HL-60 (cell line): ENCODE measurements around the gene EPHB2.

Experiments used
- DNase-seq, 2 experiments: peaks; one replicate each; pipeline ENCODE4 v3.0.0-alpha.2; 2010 to 2020; ENCODE audit warnings: low read depth in 1 of 2, low spot score in 1 of 2
- H3K27ac ChIP-seq: fragments of 250-450 bp; sonication (Bioruptor Pico); replicated peaks from 2 replicates; pipeline ENCODE4 v1.5.1; 2020; ENCODE audit warnings: mild to moderate bottlenecking, moderate library complexity
- H3K27me3 ChIP-seq: fragments of 250-450 bp; sonication (Bioruptor Pico); 2 replicates; pipeline ENCODE4 v1.5.1; 2021; ENCODE audit warnings: mild to moderate bottlenecking, moderate library complexity; ENCODE audit not compliant: insufficient read depth, poor library complexity, severe bottlenecking
- H3K4me3 ChIP-seq: replicated peaks from 2 replicates; pipeline ENCODE4 v1.5.1; 2011; ENCODE audit warnings: mild to moderate bottlenecking, control low read depth, low read length; ENCODE audit not compliant: insufficient read depth
- CTCF ChIP-seq: IDR thresholded peaks from one replicate; pipeline ENCODE4 v1.5.1; 2011; ENCODE audit warnings: low read length, control low read depth, inconsistent platforms; ENCODE audit not compliant: insufficient read depth
- GABPA ChIP-seq: IDR thresholded peaks from 2 replicates; pipeline ENCODE4 v1.6.1; 2012; ENCODE audit warnings: low read depth
- POLR2AphosphoS5 ChIP-seq: IDR thresholded peaks from 2 replicates; pipeline ENCODE4 v1.6.1; 2012; ENCODE audit warnings: low read depth
- REST ChIP-seq: IDR thresholded peaks from 2 replicates; pipeline ENCODE4 v1.6.1; 2012; ENCODE audit warnings: low read depth; ENCODE audit not compliant: insufficient replicate concordance
- SPI1 ChIP-seq: IDR thresholded peaks from 2 replicates; pipeline ENCODE4 v1.6.1; 2012; ENCODE audit warnings: low read depth, mild to moderate bottlenecking, borderline replicate concordance

The EPHB2 gene

GRCh38 chr1:22827666-22828483, 117.2 kb downstream of the EPHB2 start:
- no peak overlapping the region for H3K27ac ChIP-seq
- H3K4me3 ChIP-seq, result no peak overlapping the region
- TF ChIP-seq POLR2AphosphoS5, result no peak
- no peak for TF ChIP-seq REST
- TF ChIP-seq SPI1, result no peak
- no peak for TF ChIP-seq GABPA
- no peak for TF ChIP-seq CTCF
- H3K27me3 ChIP-seq, result no peaks in the 10 kb centered on the region
- no peak for DNase-seq

- no peak overlapping the region for H3K27ac ChIP-seq
- H3K4me3 ChIP-seq, result no peak overlapping the region
- peaks cover 3% of the 10 kb centered on the region for H3K27me3 ChIP-seq
- no peak for TF ChIP-seq POLR2AphosphoS5
- no peak for TF ChIP-seq SPI1
- no peak for TF ChIP-seq GABPA
- TF ChIP-seq REST, result no peak
- TF ChIP-seq CTCF, result no peak
- no peak for DNase-seq
These were observed 118.1 kb downstream of the EPHB2 start for GRCh38 chr1:22828484-22829308.

- H3K27ac ChIP-seq, result no peak overlapping the region
- H3K27me3 ChIP-seq, result peaks cover 3% of the 10 kb centered on the region
- DNase-seq, result no peak
- TF ChIP-seq CTCF, result no peak
- TF ChIP-seq REST, result no peak
- TF ChIP-seq SPI1, result no peak
- no peak for TF ChIP-seq POLR2AphosphoS5
- TF ChIP-seq GABPA, result no peak
- H3K4me3 ChIP-seq, result no peak overlapping the region
These were observed 118.8 kb downstream of the EPHB2 start for GRCh38 chr1:22829309-22829989.
